ENCODE results near the gene LGALS8. TPM values are rescaled to one million over a fixed set of nuclear protein-coding genes. Genes with fewer than 3 reads are reported as not detected.

Gene LGALS8
- total and polyA plus RNA-seq, 2 donors (not counting 1 experiment from before 2014, with no cell fraction given) = 38.0 to 67.0 TPM

- intact Hi-C loops (cut with micrococcal nuclease) = no loop called here
- Histone ChIP-seq H3K4me1 (ENCODE audit: control insufficient read depth in 2 of 2, insufficient read depth in 2 of 2, low read length in 2 of 2) (no peaks in the 10 kb centered on the region), H3K27me3 (replicated peaks in 1 of 4; ENCODE audit: control extremely low read depth in 1 of 4, control insufficient read depth in 3 of 4, insufficient read depth in 4 of 4, low read length in 3 of 4) (peaks cover 0 to 3% (median 0%) of the 10 kb centered on the region in 4 experiments), H3K9me3 (ENCODE audit: control extremely low read depth in 1 of 3, control insufficient read depth in 2 of 3, insufficient read depth in 1 of 3, low read length in 2 of 3) (no peaks in the 10 kb centered on the region), H3K4me3 (ENCODE audit: control extremely low read depth in 1 of 5, extremely low read depth in 1 of 5, insufficient read depth in 1 of 5, low read depth in 2 of 5, low read length in 4 of 5) (no peak overlapping the region), H4K20me1 (ENCODE audit: control insufficient read depth, insufficient read depth, low read length, poor library complexity, severe bottlenecking) (no peaks in the 10 kb centered on the region), H3K27ac (ENCODE audit: low read length in 2 of 2) (no peak overlapping the region), H2AFZ (ENCODE audit: insufficient read depth, low read depth, low read length, poor library complexity, severe bottlenecking) (no peak overlapping the region), H3K4me2 (replicated peaks; ENCODE audit: low read depth, low read length, poor library complexity, severe bottlenecking) (no peak overlapping the region), H3K79me2 (ENCODE audit: control insufficient read depth, insufficient read depth, low read length) (no peaks in the 10 kb centered on the region), H3K36me3 (replicated peaks in 1 of 2; ENCODE audit: control extremely low read depth in 1 of 2, control insufficient read depth in 1 of 2, extremely low read depth in 1 of 2, insufficient read depth in 2 of 2, low read length in 1 of 2) (no peaks in the 10 kb centered on the region), H3K9ac (ENCODE audit: low read length) (no peak overlapping the region)
- DNase-seq (no peak), ATAC-seq (ENCODE audit: low read depth) (no peak)
- ChIA-PET CTCF (no interaction called here), POLR2A (no interaction called here)
- 80% methylated on average over 1 of the region's 4 CpGs for WGBS (ENCODE audit: insufficient coverage)
- Mint-ChIP-seq H3K4me1 (no peaks in the 10 kb centered on the region), H3K27me3 (no peaks in the 10 kb centered on the region), H3K9me3 (ENCODE audit: insufficient read depth) (no peaks in the 10 kb centered on the region), H3K27ac (no peak overlapping the region), H3K4me3 (no peak overlapping the region)
- TF ChIP-seq EZH2 (IDR thresholded peaks at IDR 0.05; ENCODE audit: borderline replicate concordance, insufficient read depth, low read depth, low read length, poor library complexity, severe bottlenecking) = no peak
- TF ChIP-seq, protein P1, sequence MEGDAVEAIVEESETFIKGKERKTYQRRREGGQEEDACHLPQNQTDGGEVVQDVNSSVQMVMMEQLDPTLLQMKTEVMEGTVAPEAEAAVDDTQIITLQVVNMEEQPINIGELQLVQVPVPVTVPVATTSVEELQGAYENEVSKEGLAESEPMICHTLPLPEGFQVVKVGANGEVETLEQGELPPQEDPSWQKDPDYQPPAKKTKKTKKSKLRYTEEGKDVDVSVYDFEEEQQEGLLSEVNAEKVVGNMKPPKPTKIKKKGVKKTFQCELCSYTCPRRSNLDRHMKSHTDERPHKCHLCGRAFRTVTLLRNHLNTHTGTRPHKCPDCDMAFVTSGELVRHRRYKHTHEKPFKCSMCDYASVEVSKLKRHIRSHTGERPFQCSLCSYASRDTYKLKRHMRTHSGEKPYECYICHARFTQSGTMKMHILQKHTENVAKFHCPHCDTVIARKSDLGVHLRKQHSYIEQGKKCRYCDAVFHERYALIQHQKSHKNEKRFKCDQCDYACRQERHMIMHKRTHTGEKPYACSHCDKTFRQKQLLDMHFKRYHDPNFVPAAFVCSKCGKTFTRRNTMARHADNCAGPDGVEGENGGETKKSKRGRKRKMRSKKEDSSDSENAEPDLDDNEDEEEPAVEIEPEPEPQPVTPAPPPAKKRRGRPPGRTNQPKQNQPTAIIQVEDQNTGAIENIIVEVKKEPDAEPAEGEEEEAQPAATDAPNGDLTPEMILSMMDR (IDR thresholded peaks at IDR 0.05) = no peak
These were observed 8.3 kb upstream of the LGALS8 start for GRCh38 chr1:236515443-236515958.

DNA sequence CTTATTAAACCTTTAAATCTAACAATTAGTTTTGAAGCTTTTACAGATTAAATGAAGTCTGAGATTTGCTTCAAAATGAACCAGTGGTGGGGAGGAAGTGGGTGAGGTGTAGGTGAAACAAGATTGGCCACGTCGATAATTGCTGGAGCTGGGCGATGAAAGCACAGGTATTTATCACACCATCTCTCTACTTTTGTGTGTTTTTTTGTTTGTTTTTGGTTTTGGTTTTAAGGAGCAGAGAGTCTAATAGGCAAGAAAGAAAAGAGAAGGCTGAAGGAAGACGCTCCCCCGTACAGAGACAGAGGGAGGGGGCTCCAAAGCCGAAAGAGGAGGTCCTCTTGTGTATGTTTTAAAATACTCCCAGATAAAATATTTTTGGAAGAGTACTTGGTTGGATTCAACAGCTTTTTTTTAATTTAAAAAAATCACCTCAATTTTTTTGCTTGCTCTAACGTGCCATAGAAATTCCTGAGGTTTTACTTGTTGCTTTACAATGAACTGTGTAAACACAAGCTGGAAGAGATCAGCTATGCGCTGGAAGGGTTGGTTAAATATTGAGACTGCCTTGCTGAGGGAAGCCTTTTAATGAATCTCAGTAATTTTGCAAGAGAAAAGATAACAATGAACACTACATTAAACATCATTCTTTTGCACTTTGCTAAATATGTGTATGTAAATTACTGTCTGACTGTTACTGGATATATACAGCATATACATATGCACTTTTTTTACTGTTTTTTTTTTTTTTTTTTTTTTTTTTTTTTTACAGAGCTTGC lies 6.7 kb upstream of the LGALS8 start:
- Mint-ChIP-seq H3K4me3 (no peak overlapping the region), H3K27ac (no peak overlapping the region), H3K9me3 (ENCODE audit: insufficient read depth) (no peaks in the 10 kb centered on the region), H3K27me3 (no peaks in the 10 kb centered on the region), H3K4me1 (no peaks in the 10 kb centered on the region)
- Histone ChIP-seq H4K20me1 (ENCODE audit: control insufficient read depth, insufficient read depth, low read length, poor library complexity, severe bottlenecking) (no peaks in the 10 kb centered on the region), H3K4me2 (replicated peaks; ENCODE audit: low read depth, low read length, poor library complexity, severe bottlenecking) (no peak overlapping the region), H3K9ac (ENCODE audit: low read length) (no peak overlapping the region), H3K27me3 (replicated peaks in 1 of 4; ENCODE audit: control extremely low read depth in 1 of 4, control insufficient read depth in 3 of 4, insufficient read depth in 4 of 4, low read length in 3 of 4) (peaks cover 0 to 3% (median 0%) of the 10 kb centered on the region in 4 experiments), H2AFZ (ENCODE audit: insufficient read depth, low read depth, low read length, poor library complexity, severe bottlenecking) (no peak overlapping the region), H3K27ac (ENCODE audit: low read length in 2 of 2) (no peak overlapping the region), H3K9me3 (ENCODE audit: control extremely low read depth in 1 of 3, control insufficient read depth in 2 of 3, insufficient read depth in 1 of 3, low read length in 2 of 3) (no peaks in the 10 kb centered on the region), H3K36me3 (replicated peaks in 1 of 2; ENCODE audit: control extremely low read depth in 1 of 2, control insufficient read depth in 1 of 2, extremely low read depth in 1 of 2, insufficient read depth in 2 of 2, low read length in 1 of 2) (no peaks in the 10 kb centered on the region), H3K4me3 (ENCODE audit: control extremely low read depth in 1 of 5, extremely low read depth in 1 of 5, insufficient read depth in 1 of 5, low read depth in 2 of 5, low read length in 4 of 5) (no peak overlapping the region), H3K4me1 (ENCODE audit: control insufficient read depth in 2 of 2, insufficient read depth in 2 of 2, low read length in 2 of 2) (no peaks in the 10 kb centered on the region), H3K79me2 (ENCODE audit: control insufficient read depth, insufficient read depth, low read length) (no peaks in the 10 kb centered on the region)
- ATAC-seq (ENCODE audit: low read depth) = no peak
- ChIA-PET POLR2A (interaction anchor here (0.6 kb wide), 1 partner anchor 405 kb away, joined by 3 read pairs; no protein-coding TSS in a partner anchor), CTCF (interaction anchor here (0.7 to 0.9 kb wide), 2 partner anchors 16 to 806 kb away, joined by 3 to 4 read pairs; no protein-coding TSS in a partner anchor)
- intact Hi-C loops (cut with micrococcal nuclease) = no loop called here
- no peak for DNase-seq
- TF ChIP-seq, protein P1 (IDR thresholded peaks at IDR 0.05) = no peak
- TF ChIP-seq EZH2 (IDR thresholded peaks at IDR 0.05; ENCODE audit: borderline replicate concordance, insufficient read depth, low read depth, low read length, poor library complexity, severe bottlenecking) = no peak
- no CpG with 5 or more reads among the region's 8 CpGs for WGBS (ENCODE audit: insufficient coverage)
